Measurements from ENCODE around the gene NPAS3. TPM values are rescaled to one million over a fixed set of nuclear protein-coding genes. Genes with fewer than 3 reads are reported as not detected.

NPAS3 gene
- total RNA-seq, 1 donor from 2014 or later: 2.4 TPM

DNA sequence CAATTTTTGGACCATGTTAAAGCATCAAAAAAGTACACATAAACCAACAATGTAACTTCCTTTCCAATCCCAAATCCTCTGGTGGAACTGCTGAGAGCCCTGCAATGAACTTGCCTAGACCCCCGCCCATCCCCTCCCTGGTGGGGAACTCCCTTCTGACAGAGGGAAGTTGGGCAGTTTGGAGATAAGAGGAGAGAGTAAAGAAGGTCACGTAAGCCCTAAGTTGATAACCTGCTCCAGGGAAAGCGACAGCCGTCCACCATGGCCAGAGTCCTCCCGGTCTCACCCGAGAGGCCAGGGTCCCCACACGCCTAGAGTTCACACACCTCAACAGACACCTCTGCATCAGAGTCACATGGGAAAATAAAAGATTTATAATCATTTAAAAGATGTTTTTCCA, 873.5 kb downstream of the NPAS3 start:
- no peak overlapping the region for H3K27ac Mint-ChIP-seq (ENCODE audit: unreplicated experiment)
- H3K36me3 Mint-ChIP-seq (ENCODE audit: unreplicated experiment): no peaks in the 10 kb centered on the region

DNA sequence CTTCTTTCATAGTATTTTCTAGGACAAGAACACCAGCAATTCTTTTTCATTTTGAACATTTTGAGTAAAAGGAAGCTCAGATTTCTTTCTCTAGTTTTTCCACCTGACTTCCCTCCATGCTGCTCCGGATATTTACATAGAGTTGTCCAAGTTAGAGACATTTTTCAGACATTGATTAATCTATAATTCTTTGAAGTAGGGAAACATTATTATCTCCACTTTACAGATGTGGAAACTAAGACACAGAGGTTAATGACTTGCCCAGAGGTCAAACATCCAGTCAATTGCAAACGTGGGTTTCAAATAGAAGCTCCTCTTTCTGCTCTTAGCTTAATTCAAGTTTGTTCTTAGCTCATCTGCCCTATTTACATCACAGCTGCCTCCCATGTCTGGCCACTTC, 873.9 kb downstream of the NPAS3 start:
- H3K36me3 Mint-ChIP-seq (ENCODE audit: unreplicated experiment): no peaks in the 10 kb centered on the region
- no peaks in the 10 kb centered on the region for H3K9me3 Mint-ChIP-seq (ENCODE audit: unreplicated experiment)
- H3K27ac Mint-ChIP-seq (ENCODE audit: unreplicated experiment): no peak overlapping the region
- H3K4me3 Mint-ChIP-seq (ENCODE audit: unreplicated experiment): no peak overlapping the region
- H3K27me3 Mint-ChIP-seq (ENCODE audit: unreplicated experiment): no peaks in the 10 kb centered on the region
- DNase-seq: no peak
- no peaks in the 10 kb centered on the region for H3K4me1 Mint-ChIP-seq (ENCODE audit: low read depth, unreplicated experiment)
- TF ChIP-seq, protein P1, sequence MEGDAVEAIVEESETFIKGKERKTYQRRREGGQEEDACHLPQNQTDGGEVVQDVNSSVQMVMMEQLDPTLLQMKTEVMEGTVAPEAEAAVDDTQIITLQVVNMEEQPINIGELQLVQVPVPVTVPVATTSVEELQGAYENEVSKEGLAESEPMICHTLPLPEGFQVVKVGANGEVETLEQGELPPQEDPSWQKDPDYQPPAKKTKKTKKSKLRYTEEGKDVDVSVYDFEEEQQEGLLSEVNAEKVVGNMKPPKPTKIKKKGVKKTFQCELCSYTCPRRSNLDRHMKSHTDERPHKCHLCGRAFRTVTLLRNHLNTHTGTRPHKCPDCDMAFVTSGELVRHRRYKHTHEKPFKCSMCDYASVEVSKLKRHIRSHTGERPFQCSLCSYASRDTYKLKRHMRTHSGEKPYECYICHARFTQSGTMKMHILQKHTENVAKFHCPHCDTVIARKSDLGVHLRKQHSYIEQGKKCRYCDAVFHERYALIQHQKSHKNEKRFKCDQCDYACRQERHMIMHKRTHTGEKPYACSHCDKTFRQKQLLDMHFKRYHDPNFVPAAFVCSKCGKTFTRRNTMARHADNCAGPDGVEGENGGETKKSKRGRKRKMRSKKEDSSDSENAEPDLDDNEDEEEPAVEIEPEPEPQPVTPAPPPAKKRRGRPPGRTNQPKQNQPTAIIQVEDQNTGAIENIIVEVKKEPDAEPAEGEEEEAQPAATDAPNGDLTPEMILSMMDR (IDR thresholded peaks at IDR 0.05; ENCODE audit: partially characterized antibody, unreplicated experiment): no peak

More for the DNA sequence above, 873.5 kb downstream of the NPAS3 start:
- DNase-seq: no peak
- H3K9me3 Mint-ChIP-seq (ENCODE audit: unreplicated experiment): no peaks in the 10 kb centered on the region
- no peaks in the 10 kb centered on the region for H3K4me1 Mint-ChIP-seq (ENCODE audit: low read depth, unreplicated experiment)
- H3K4me3 Mint-ChIP-seq (ENCODE audit: unreplicated experiment): no peak overlapping the region
- no peaks in the 10 kb centered on the region for H3K27me3 Mint-ChIP-seq (ENCODE audit: unreplicated experiment)
- TF ChIP-seq, protein P1 (IDR thresholded peaks at IDR 0.05; ENCODE audit: partially characterized antibody, unreplicated experiment): no peak

DNA sequence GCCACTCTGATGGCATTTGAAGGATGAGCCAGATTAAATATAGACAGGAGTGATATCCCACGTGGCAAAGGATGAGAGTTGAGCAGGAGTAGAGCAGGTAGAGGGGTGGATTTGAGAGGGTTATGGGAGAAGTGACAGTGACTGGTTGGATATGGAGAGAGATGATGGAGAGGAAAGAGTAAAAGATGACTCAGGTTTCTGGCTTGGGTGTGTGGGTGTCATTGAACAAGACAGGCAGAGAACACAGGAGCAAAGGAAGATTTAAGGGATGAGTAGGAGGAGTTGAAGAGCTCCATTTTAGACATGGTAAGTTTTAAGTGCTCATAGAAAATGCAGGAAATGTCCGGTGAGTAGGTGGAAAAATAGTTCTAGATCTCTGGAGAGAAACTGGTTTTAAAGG, 875.3 kb downstream of the NPAS3 start:
- no peaks in the 10 kb centered on the region for H3K36me3 Mint-ChIP-seq (ENCODE audit: unreplicated experiment)
- no peaks in the 10 kb centered on the region for H3K9me3 Mint-ChIP-seq (ENCODE audit: unreplicated experiment)
- no peaks in the 10 kb centered on the region for H3K4me1 Mint-ChIP-seq (ENCODE audit: low read depth, unreplicated experiment)
- no peak for DNase-seq
- no peaks in the 10 kb centered on the region for H3K27me3 Mint-ChIP-seq (ENCODE audit: unreplicated experiment)
- no peak overlapping the region for H3K4me3 Mint-ChIP-seq (ENCODE audit: unreplicated experiment)
- TF ChIP-seq, protein P1 (IDR thresholded peaks at IDR 0.05; ENCODE audit: partially characterized antibody, unreplicated experiment): no peak
- no peak overlapping the region for H3K27ac Mint-ChIP-seq (ENCODE audit: unreplicated experiment)

DNA sequence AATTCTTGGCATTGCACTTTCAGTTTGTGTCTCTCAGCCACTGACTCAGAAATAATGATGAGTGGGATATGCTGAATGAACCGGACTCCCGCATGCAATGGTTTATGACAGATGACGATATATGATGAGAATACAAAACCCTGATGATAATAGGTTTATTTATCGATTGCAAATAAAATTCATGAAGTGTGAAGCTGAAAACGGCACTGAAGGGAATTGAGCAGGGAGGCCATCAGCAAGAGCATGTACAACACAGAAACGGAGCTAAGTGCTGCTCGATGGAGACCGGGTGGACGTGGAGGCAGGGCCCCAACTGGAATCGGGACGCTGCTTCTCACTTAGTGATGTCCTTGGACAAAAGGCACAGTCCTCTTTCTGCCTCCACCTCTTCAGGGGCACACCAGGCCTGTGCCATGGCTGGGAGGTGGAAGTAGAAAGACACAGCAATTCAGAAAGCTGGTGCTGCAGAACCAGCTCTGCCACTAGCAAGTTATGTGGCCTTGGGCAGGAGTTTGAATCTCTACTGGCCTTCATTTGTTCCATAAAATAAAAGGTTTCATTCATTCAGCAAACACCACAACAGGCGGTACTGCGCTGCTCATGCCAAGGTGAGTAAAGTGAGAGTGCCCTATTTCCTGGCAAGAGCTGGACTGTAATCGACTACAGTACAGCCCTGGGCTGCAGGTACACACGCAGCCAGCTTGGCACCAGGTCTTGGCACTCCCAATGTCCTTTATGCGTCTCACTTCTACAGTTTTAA, 895.2 kb downstream of the NPAS3 start:
- H3K27me3 Mint-ChIP-seq (ENCODE audit: unreplicated experiment): no peaks in the 10 kb centered on the region
- H3K9me3 Mint-ChIP-seq (ENCODE audit: unreplicated experiment): no peaks in the 10 kb centered on the region
- no peaks in the 10 kb centered on the region for H3K4me1 Mint-ChIP-seq (ENCODE audit: low read depth, unreplicated experiment)
- H3K4me3 Mint-ChIP-seq (ENCODE audit: unreplicated experiment): no peak overlapping the region
- no peak overlapping the region for H3K27ac Mint-ChIP-seq (ENCODE audit: unreplicated experiment)
- H3K36me3 Mint-ChIP-seq (ENCODE audit: unreplicated experiment): no peaks in the 10 kb centered on the region
- DNase-seq: no peak
- TF ChIP-seq, protein P1 (IDR thresholded peaks at IDR 0.05; ENCODE audit: partially characterized antibody, unreplicated experiment): no peak

GRCh38 chr14:33834466-33835260, 896.0 kb downstream of the NPAS3 start:
- Mint-ChIP-seq H3K36me3 (ENCODE audit: unreplicated experiment) (no peaks in the 10 kb centered on the region), H3K9me3 (ENCODE audit: unreplicated experiment) (no peaks in the 10 kb centered on the region), H3K27me3 (ENCODE audit: unreplicated experiment) (no peaks in the 10 kb centered on the region), H3K27ac (ENCODE audit: unreplicated experiment) (no peak overlapping the region), H3K4me3 (ENCODE audit: unreplicated experiment) (no peak overlapping the region), H3K4me1 (ENCODE audit: low read depth, unreplicated experiment) (peaks cover 2% of the 10 kb centered on the region)
- no peak for DNase-seq
- TF ChIP-seq, protein P1 (IDR thresholded peaks at IDR 0.05; ENCODE audit: partially characterized antibody, unreplicated experiment): no peak

All from glutamatergic neuron (in vitro differentiated cells).